LNCAP (cell line): ENCODE data around the gene CRNKL1.

Source experiments
- CTCF ChIP-seq: fragments of 450-650 bp; IDR thresholded peaks from 2 replicates; pipeline ENCODE4 v1.5.1; 2017; ENCODE audit warnings: mild to moderate bottlenecking

Gene CRNKL1

GRCh38 chr20:20031790-20032189 is 20.5 kb downstream of the CRNKL1 start:
- no peak for TF ChIP-seq CTCF

GRCh38 chr20:20027284-20027683 is 25.0 kb downstream of the CRNKL1 start:
- TF ChIP-seq CTCF: no peak

- no peak for TF ChIP-seq CTCF
These were observed 27.3 kb downstream of the CRNKL1 start for GRCh38 chr20:20024942-20025341.

GRCh38 chr20:20023395-20023794 is 28.9 kb downstream of the CRNKL1 start:
- TF ChIP-seq CTCF: no peak

- TF ChIP-seq CTCF: no peak
These were observed 29.8 kb downstream of the CRNKL1 start for GRCh38 chr20:20022498-20022897.

- TF ChIP-seq CTCF: no peak
These were observed 30.4 kb downstream of the CRNKL1 start for GRCh38 chr20:20021835-20022234.

- no peak for TF ChIP-seq CTCF
These were observed 31.4 kb downstream of the CRNKL1 start for GRCh38 chr20:20020908-20021307.

- TF ChIP-seq CTCF: no peak
These were observed 33.1 kb downstream of the CRNKL1 start for GRCh38 chr20:20019123-20019522.
